A549 (cell line): ENCODE measurements around the gene LCE3B.

Source experiments
- CHD2 ChIP-seq: fragments of 150-350 bp; IDR thresholded peaks from 2 replicates; pipeline ENCODE4 v1.6.1; 2014; ENCODE audit warnings: low read length; ENCODE audit not compliant: partially characterized antibody
- CTCF ChIP-seq: fragments of >200 bp; sonication (Bioruptor Twin); formaldehyde crosslinking; IDR thresholded peaks from 3 replicates; pipeline ENCODE4 v1.5.1; 2016
- ELK1 ChIP-seq: fragments of 150-350 bp; IDR thresholded peaks from 2 replicates; pipeline ENCODE4 v1.6.1; 2014; ENCODE audit warnings: low read depth, mild to moderate bottlenecking, low read length
- EP300 ChIP-seq, 2 experiments: fragments of >200 bp; sonication (Bioruptor Twin); formaldehyde crosslinking; IDR thresholded peaks; 2 replicates in 1 of 2; 3 replicates in 1 of 2; pipeline ENCODE4 v1.6.1; 2016 to 2017
- HDAC2 ChIP-seq: fragments of 200-600 bp; sonication (generic); IDR thresholded peaks from 2 replicates; pipeline ENCODE4 v1.6.1; 2016
- PBX3 ChIP-seq: IDR thresholded peaks from 2 replicates; pipeline ENCODE4 v1.6.1; 2012
- POLR2A ChIP-seq: IDR thresholded peaks from 2 replicates; pipeline ENCODE4 v1.6.1; 2012; ENCODE audit warnings: mild to moderate bottlenecking, low read length

GRCh38 chr1:152585586-152585985, 28.0 kb upstream of the LCE3B start:
- no peak for TF ChIP-seq PBX3
- no peak for TF ChIP-seq POLR2A
- no peak for TF ChIP-seq ELK1
- TF ChIP-seq CTCF, result no peak
- TF ChIP-seq CHD2, result no peak
- TF ChIP-seq HDAC2, result no peak
- no peak for TF ChIP-seq EP300 (IDR thresholded peaks at IDR 0.05)
